Fibroblast of skin of right biceps (primary cell): ENCODE results near the gene FBXO39.
"Not testable (repeated sequence)": the region's sequence is repeated elsewhere in the genome, so short reads cannot be mapped to it uniquely, and the experiment has no call there.

Experiments
- DNase-seq: peaks from one replicate; pipeline ENCODE4 v3.0.0-alpha.2; 2013

The FBXO39 gene

DNA sequence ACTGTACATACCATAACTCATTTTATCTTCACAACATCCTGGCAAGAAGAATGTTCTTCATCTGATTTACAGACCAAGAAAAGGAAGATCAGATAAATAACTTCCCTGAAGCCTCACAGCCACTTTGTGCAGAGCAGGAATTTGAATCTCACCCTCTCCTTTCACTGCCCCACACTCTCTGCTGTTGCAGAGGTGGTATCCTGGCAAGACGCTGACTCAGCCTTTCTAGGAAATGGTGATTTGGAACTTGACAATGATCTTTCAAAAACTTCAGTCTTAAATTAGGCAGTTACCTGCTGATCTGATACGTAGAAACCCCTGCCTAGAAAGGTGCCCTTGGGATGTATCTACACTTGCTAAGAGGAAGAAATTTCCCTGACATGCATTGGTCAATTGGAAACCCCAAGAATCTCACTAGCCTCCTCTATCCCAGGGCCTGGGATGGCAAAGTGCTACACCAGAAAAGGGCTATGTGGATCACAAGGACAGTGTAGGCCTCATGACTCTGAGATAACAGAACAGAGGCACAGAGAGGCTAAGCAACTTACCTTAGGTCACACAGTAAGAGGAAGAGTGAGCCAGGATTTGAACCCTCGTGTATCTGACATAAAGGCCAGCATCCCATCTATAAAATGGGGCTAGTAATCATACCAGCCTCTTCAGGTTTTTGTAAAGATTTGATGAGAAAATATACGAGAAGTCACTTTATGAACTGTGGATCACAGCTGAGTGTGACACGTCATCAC, 17.9 kb downstream of the FBXO39 start:
- DNase-seq: no peak

DNA sequence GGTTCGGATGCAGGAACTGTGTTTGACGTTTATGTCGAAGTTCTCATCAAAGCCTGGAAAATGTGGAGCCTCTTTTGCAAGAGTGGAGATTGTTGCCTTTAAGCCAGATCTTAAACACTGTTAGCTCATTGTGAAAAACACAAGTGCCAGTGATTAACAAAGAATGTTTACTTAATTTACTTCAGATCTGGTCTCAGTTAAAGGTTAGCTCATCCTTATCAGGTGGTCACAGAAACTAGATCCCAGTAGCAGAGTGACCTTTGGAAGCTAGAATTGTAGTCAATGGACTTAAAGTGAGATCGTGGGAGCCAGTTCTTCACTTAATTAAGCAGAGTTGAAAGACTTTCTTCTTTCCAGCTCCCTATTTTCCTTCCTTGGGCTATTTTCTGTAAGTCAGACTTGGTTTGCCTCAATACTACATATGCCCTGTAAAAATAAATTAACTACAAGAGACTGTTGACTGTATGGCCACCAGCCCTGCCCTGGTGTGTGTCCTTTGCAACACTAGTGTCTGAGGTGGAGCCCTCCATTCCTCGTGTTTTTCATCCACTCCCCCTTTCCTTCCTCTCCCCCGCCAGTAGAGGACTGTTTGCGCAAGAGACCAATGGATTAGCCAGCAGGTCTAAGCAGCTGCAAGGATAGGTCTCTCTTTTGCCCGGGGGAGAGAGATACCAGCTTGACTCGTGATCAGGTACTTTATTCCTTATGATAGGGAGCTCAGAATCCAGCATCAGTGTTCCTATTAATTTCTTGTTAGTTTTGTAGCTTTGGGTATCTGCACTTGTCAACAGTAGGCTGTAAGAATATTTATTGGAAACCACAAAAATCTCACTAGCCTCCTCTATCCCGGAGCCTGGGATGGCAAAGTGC, 20.2 kb downstream of the FBXO39 start:
- peak; percentile 16 for DNase-seq

- peak; percentile 40 for DNase-seq
Observed at GRCh38 chr17:6796887-6797490, 21.0 kb downstream of the FBXO39 start.

DNA sequence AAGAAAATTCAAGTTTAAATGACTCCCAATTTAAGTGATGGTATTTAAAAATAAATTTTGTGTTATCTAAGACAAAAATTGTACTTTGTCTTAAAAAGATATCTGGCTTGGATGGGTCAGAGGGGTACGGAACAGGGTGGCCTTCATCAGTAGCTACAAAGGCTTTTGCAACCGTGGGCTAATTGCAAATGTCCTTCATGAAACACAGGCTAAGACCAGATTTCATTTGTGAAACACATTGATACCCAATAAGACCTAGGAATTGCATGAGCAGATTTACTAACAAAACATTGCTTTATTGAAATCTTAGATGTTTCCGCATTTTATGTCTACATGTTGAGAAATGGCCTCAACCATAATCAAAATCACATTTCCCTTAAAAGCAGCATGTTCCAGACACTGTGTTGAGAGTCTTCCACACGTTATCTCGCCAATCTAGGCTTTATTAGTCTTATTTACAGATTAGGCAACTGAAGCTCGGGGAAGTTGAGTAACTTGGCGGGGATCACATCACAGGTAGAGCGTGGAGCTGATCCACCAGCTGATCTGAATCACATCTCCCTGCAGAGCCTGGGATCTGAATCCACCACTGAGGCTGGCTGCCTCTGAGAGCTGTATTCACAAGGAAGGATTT, 21.8 kb downstream of the FBXO39 start:
- no peak for DNase-seq

DNA sequence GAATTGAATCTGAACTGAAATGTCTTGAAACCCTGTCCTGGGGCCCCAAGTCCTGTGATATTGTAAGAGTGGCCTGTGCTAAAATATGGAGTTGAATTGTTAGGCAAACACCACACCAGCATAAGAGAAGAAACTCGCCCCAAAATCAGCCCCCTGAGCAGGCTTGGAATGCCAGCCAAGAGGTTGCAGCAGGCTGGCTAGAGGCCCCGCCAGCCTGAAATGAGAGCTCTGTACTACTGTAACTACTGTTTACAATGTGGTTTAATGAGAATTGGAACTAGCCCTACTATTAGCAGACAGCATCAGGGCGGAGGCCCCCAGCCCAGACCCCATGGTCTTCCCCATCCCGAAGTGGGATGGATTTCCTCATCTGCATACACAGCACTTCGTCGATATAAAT, 23.7 kb downstream of the FBXO39 start:
- no peak for DNase-seq

- peak; percentile 19 for DNase-seq
Observed at GRCh38 chr17:6800422-6801027, 24.5 kb downstream of the FBXO39 start.

GRCh38 chr17:6811510-6811909, 35.5 kb downstream of the FBXO39 start:
- no peak for DNase-seq

- no peak for DNase-seq
Observed at GRCh38 chr17:6812295-6812694, 36.3 kb downstream of the FBXO39 start.

DNA sequence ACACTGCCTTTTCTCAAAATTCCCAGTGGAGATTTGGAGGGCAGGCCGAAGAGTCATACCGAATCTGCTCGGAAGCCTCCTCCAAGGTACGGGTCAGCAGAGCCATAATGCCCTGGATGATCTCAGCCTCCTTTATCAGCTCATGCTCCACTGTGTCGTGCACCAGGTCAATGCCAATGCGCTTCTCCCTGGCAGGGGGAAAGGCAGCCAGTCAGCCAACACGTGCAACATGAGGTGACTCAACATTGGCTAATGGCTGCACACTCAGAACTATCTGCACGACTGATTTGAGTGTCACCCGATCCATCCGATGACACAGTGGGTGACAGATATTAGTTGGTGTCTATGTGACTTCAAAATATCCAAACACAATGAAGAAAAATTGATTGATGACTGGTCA, 39.8 kb downstream of the FBXO39 start:
- no peak for DNase-seq

DNA sequence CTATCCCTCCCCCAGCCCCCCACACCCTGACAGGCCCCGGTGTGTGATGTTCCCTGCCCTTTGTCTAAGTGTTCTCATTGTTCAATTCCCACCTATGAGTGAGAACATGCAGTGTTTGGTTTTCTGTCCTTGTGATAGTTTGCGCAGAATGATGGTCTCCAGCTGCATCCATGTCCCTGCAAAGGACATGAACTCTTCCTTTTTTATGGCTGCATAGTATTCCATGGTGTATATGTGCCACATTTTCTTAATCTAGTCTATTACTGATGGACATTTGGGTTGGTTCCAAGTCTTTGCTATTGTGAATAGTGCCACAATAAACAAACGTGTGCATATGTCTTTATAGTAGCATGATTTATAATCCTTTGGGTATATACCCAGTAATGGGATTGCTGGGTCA, 40.4 kb downstream of the FBXO39 start:
- DNase-seq: not testable (repeated sequence)

DNA sequence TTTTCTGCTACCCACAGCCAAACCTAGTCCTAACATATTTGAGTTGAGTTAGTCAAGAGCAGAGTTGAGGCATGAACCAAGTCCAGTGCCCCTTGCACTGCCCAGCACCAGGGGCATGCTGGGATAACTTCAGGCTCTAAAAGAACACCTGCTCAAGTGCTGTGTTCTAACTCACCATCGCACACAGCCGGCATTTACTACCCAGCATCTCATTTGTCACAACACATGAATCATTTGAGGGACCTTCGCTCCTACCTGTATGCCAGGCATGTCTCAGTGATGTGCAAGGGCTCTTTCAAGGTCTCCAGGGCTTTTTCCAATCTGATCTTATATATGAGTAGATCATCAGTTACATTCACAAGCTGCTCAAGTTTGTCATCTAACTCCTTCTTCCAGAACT, 42.9 kb downstream of the FBXO39 start:
- no peak for DNase-seq

DNA sequence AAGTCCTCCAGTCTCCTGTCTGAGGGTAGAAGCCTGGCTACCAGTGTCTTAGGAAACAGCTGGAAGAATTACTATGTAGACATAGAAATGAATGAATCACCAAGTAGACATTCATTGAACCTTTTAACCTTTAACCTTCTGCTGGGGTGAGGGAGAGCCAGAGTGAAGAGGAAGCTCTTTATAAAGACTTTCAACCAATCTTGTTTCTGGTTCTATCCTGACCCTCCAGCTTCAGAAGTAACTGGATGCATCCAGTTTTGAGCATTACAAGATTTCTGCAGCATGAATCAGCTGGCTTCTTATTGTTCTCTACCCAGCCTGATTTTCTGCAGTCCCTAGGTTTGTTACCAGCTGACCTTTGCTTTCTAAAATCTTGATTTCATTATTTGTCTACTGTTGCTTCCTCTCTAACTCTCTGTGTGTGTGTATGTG, 47.0 kb downstream of the FBXO39 start:
- DNase-seq: peak; percentile 31

DNA sequence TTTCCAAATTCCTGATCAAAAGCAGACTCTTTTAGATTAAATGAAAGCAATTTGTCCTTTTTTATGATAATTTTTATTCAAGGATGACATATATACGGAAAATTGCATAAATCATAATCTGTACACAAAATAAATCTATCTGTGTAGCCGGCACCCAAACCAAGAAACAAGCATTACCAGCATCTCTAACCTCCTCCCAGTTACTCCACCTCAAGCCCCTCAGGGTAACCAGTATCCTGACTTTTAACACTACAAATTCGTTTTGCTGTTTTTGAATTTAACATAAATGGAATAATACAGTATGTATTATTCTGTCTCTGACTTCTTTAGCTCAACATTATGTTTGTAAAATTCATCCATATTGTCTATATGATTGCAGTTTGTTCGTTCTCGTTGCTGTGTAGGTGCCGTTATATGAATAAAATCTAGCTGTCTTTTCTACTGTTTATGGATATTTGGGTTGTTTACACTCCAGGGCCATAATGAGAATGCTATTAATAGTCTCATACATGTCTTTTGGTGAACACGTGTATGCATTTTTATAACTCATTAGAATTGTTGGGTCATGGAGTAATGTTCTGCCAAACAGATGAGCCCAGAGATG, 54.5 kb downstream of the FBXO39 start:
- DNase-seq: no peak

GRCh38 chr17:6831661-6832263, 55.7 kb downstream of the FBXO39 start, which contains the start of gene TEKT1:
Gene TEKT1 (minus strand): TSS chr17:6831729. CDS start chr17:6830376, 1,353 bp downstream.
- peak; percentile 39 for DNase-seq
